Panc1 (cell line): ENCODE data around the gene F5. TPM values are rescaled to one million over a fixed set of nuclear protein-coding genes. Genes with fewer than 3 reads are reported as not detected.

Source experiments
- ATAC-seq: fragments of 200-7000 bp; cut with Tn5 transposase; 2 replicates; pipeline ENCODE4 v1.9.1; 2020; ENCODE audit warnings: mild to moderate bottlenecking, moderate library complexity
- BruUV-seq: library from RNA; stranded (reverse); fragments of 400-500 nt; replicated peaks from 2 replicates; lab custom pipeline; 2021; lab: Mats Ljungman, UMichigan
- CTCF ChIA-PET: fragments of 300-600 bp; sonication (Branson Sonifier 250); formaldehyde crosslinking; loops from one replicate; lab custom pipeline; 2022; ENCODE audit warnings: antibody characterized with exemption; lab: Charles Lee
- POLR2A ChIA-PET: fragments of 300-600 bp; sonication (Branson Sonifier 250); formaldehyde crosslinking; loops from one replicate; lab custom pipeline; 2022; ENCODE audit warnings: antibody characterized with exemption; lab: Charles Lee
- DNase-seq: peaks from one replicate; pipeline ENCODE4 v3.0.0-alpha.2; 2010; ENCODE audit warnings: low read depth, low spot score
- H3K27ac ChIP-seq: 2 replicates; pipeline ENCODE4 v1.5.1; 2011; ENCODE audit warnings: mild to moderate bottlenecking, low read length, inconsistent platforms
- H3K27me3 ChIP-seq: fragments of 200-500 bp; sonication (Bioruptor generic); 2 replicates; pipeline ENCODE4 v1.6.0; 2014; ENCODE audit warnings: low read length, inconsistent platforms; ENCODE audit not compliant: control insufficient read depth, insufficient read depth
- H3K36me3 ChIP-seq: fragments of 200-500 bp; sonication (Bioruptor generic); 2 replicates; pipeline ENCODE4 v1.5.1; 2014; ENCODE audit warnings: inconsistent platforms, mild to moderate bottlenecking, low read length, moderate library complexity; ENCODE audit not compliant: control insufficient read depth, insufficient read depth
- H3K4me1 ChIP-seq: 2 replicates; pipeline ENCODE4 v1.5.1; 2011; ENCODE audit warnings: inconsistent platforms, mild to moderate bottlenecking, low read length, moderate library complexity; ENCODE audit not compliant: control insufficient read depth, insufficient read depth
- H3K4me3 ChIP-seq, 2 experiments: 2 replicates each; pipeline ENCODE4 v1.5.1; 2011 to 2012; ENCODE audit warnings: low read depth in 2 of 2, low read length in 2 of 2, mild to moderate bottlenecking in 2 of 2, inconsistent platforms in 1 of 2, moderate library complexity in 1 of 2
- H3K9me3 ChIP-seq: fragments of 200-500 bp; sonication (Bioruptor generic); 2 replicates; pipeline ENCODE4 v1.5.1; 2014; ENCODE audit warnings: low read depth, mild to moderate bottlenecking, inconsistent platforms, low read length, moderate library complexity; ENCODE audit not compliant: control insufficient read depth, insufficient read depth
- POLR2AphosphoS5 ChIP-seq: IDR thresholded peaks from 2 replicates; pipeline ENCODE4 v1.6.1; 2012; ENCODE audit warnings: mild to moderate bottlenecking, low read depth, low read length, moderate library complexity
- REST ChIP-seq, 2 experiments: IDR thresholded peaks; 2 replicates each; pipeline ENCODE4 v1.6.1; 2011 to 2012; ENCODE audit warnings: low read depth in 2 of 2, control low read depth in 1 of 2, low read length in 1 of 2, mild to moderate bottlenecking in 1 of 2, moderate library complexity in 1 of 2; ENCODE audit not compliant: insufficient read depth in 1 of 2
- SIN3A ChIP-seq: IDR thresholded peaks from 2 replicates; pipeline ENCODE4 v1.6.1; 2012; ENCODE audit warnings: low read depth, mild to moderate bottlenecking, low read length, moderate library complexity, borderline replicate concordance; ENCODE audit not compliant: insufficient read depth
- TCF7L2 ChIP-seq: IDR thresholded peaks from 2 replicates; pipeline ENCODE4 v1.6.1; 2011; ENCODE audit warnings: mild to moderate bottlenecking, low read depth, low read length, inconsistent platforms
- in situ Hi-C: cut with HindIII; loops from 2 replicates; pipeline ENCODE4 v1.10.0; 2016; ENCODE audit warnings: low sequenced_read_pairs, low pct_unique_long_range_greater_than_20kb
- intact Hi-C: fragments of 100-400 bp; cut with micrococcal nuclease; formaldehyde crosslinking; loops from one replicate; pipeline ENCODE4 v1.10.0; 2022; ENCODE audit not compliant: unreplicated experiment
- total RNA-seq: library from RNA; stranded (reverse); gene quantifications from one replicate; pipeline ENCODE4 v1.2.1, GENCODE V29; 2021; ENCODE audit not compliant: unreplicated experiment
- TF ChIP-seq, protein P1 (sequence below): fragments of 450-650 bp; IDR thresholded peaks from 2 replicates; pipeline ENCODE4 v1.5.1; 2017; ENCODE audit warnings: mild to moderate bottlenecking

The F5 gene
- total RNA-seq, 1 experiment from 2014 or later: 0.08 TPM

GRCh38 chr1:169479363-169480066 lies 106.8 kb downstream of the F5 start:
- intact Hi-C loops: no loop called here
- in situ Hi-C loops: no loop called here
- Histone ChIP-seq H3K9me3 (no peaks in the 10 kb centered on the region), H3K4me3 (no peak overlapping the region), H3K36me3 (no peaks in the 10 kb centered on the region), H3K4me1 (peaks cover 13% of the 10 kb centered on the region), H3K27me3 (no peaks in the 10 kb centered on the region), H3K27ac (no peak overlapping the region)
- POLR2A ChIA-PET: interaction anchor here (0.6 kb wide), 1 partner anchor 16 kb away, joined by 11 read pairs; no protein-coding TSS in a partner anchor
- no peak for TF ChIP-seq TCF7L2
- no peak for TF ChIP-seq REST (IDR thresholded peaks at IDR 0.05; ENCODE audit: insufficient read depth in 1 of 2, low read depth in 2 of 2, low read length in 1 of 2)
- TF ChIP-seq SIN3A: no peak
- TF ChIP-seq, protein P1, sequence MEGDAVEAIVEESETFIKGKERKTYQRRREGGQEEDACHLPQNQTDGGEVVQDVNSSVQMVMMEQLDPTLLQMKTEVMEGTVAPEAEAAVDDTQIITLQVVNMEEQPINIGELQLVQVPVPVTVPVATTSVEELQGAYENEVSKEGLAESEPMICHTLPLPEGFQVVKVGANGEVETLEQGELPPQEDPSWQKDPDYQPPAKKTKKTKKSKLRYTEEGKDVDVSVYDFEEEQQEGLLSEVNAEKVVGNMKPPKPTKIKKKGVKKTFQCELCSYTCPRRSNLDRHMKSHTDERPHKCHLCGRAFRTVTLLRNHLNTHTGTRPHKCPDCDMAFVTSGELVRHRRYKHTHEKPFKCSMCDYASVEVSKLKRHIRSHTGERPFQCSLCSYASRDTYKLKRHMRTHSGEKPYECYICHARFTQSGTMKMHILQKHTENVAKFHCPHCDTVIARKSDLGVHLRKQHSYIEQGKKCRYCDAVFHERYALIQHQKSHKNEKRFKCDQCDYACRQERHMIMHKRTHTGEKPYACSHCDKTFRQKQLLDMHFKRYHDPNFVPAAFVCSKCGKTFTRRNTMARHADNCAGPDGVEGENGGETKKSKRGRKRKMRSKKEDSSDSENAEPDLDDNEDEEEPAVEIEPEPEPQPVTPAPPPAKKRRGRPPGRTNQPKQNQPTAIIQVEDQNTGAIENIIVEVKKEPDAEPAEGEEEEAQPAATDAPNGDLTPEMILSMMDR: no peak
- no peak for TF ChIP-seq POLR2AphosphoS5
- CTCF ChIA-PET: no interaction called here
- no peak for ATAC-seq
- BruUV-seq: no TSS peak
- DNase-seq: no peak

- Histone ChIP-seq H3K27me3 (no peaks in the 10 kb centered on the region), H3K36me3 (no peaks in the 10 kb centered on the region), H3K4me1 (peaks cover 2% of the 10 kb centered on the region), H3K9me3 (no peaks in the 10 kb centered on the region), H3K4me3 (no peak overlapping the region), H3K27ac (no peak overlapping the region)
- ChIA-PET CTCF (no interaction called here), POLR2A (no interaction called here)
- no TSS peak for BruUV-seq
- ATAC-seq: no peak
- TF ChIP-seq, protein P1: no peak
- TF ChIP-seq POLR2AphosphoS5 (no peak), TCF7L2 (no peak), REST (IDR thresholded peaks at IDR 0.05; ENCODE audit: insufficient read depth in 1 of 2, low read depth in 2 of 2, low read length in 1 of 2) (no peak), SIN3A (no peak)
- intact Hi-C loops (no loop called here), in situ Hi-C loops (no loop called here)
- no peak for DNase-seq
Observed at GRCh38 chr1:169478094-169478672, 108.1 kb downstream of the F5 start.
